ENCODE results near the gene ADAMTS15. TPM values are rescaled to one million over a fixed set of nuclear protein-coding genes. Genes with fewer than 3 reads are reported as not detected.

Gene ADAMTS15
- total and polyA plus RNA-seq, 10 of the 15 experiments (the other 5 are each of a cell fraction or from before 2014, with no cell fraction given), result not detected

DNA sequence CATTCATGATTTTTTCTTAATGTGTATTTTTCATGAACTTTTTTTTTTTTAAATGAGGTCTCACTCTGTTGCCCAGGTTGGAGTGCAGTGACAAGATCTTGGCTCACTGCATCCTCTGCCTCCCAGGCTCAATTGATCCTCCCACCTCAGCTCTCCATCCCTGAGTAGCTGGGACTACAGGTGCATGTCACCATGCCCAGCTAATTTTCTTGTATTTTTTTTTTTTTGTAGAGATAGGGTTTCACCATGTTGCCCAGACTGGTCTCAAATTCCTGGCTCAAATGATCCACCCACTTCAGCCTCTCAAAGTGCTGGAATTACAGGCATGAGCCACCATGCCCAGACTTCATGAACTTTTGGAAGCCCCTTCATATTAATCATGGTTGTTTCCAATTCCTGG, 49.7 kb downstream of the ADAMTS15 start:
- H3K9me3 ChIP-seq (replicated peaks; ENCODE audit: control insufficient read depth, insufficient read depth, low read length), result no peaks in the 10 kb centered on the region
- no peak overlapping the region for H2AFZ ChIP-seq (ENCODE audit: control insufficient read depth, low read depth, low read length)
- intact Hi-C loops (cut with micrococcal nuclease; ENCODE audit: unreplicated experiment), result no loop called here
- no peak overlapping the region for H3K27ac ChIP-seq (ENCODE audit: control insufficient read depth, insufficient read depth)
- ChIA-PET RAD21 (ENCODE audit: unreplicated experiment) (no interaction called here), POLR2A (no interaction called here), SMC1A (ENCODE audit: uncharacterized antibody, unreplicated experiment) (no interaction called here), CTCF (interaction anchor here (0.7 kb wide), 1 partner anchor 921 kb away, joined by 3 read pairs; no protein-coding TSS in a partner anchor)
- TF ChIP-seq POLR2AphosphoS2 (IDR thresholded peaks at IDR 0.05; ENCODE audit: low read depth, low read length) (no peak), BRCA1 (IDR thresholded peaks at IDR 0.05; ENCODE audit: low read depth, low read length) (no peak), SRF (IDR thresholded peaks at IDR 0.05; ENCODE audit: low read depth in 2 of 2, low read length in 2 of 2) (no peak), IRF4 (IDR thresholded peaks at IDR 0.05; ENCODE audit: low read depth, low read length) (no peak), NFXL1 (IDR thresholded peaks at IDR 0.05; ENCODE audit: borderline replicate concordance) (no peak), CHD4 (IDR thresholded peaks at IDR 0.05) (no peak)
- TF ChIP-seq, protein P1, sequence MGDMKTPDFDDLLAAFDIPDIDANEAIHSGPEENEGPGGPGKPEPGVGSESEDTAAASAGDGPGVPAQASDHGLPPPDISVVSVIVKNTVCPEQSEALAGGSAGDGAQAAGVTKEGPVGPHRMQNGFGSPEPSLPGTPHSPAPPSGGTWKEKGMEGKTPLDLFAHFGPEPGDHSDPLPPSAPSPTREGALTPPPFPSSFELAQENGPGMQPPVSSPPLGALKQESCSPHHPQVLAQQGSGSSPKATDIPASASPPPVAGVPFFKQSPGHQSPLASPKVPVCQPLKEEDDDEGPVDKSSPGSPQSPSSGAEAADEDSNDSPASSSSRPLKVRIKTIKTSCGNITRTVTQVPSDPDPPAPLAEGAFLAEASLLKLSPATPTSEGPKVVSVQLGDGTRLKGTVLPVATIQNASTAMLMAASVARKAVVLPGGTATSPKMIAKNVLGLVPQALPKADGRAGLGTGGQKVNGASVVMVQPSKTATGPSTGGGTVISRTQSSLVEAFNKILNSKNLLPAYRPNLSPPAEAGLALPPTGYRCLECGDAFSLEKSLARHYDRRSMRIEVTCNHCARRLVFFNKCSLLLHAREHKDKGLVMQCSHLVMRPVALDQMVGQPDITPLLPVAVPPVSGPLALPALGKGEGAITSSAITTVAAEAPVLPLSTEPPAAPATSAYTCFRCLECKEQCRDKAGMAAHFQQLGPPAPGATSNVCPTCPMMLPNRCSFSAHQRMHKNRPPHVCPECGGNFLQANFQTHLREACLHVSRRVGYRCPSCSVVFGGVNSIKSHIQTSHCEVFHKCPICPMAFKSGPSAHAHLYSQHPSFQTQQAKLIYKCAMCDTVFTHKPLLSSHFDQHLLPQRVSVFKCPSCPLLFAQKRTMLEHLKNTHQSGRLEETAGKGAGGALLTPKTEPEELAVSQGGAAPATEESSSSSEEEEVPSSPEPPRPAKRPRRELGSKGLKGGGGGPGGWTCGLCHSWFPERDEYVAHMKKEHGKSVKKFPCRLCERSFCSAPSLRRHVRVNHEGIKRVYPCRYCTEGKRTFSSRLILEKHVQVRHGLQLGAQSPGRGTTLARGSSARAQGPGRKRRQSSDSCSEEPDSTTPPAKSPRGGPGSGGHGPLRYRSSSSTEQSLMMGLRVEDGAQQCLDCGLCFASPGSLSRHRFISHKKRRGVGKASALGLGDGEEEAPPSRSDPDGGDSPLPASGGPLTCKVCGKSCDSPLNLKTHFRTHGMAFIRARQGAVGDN (IDR thresholded peaks at IDR 0.05), result no peak
- TF ChIP-seq, protein P2, sequence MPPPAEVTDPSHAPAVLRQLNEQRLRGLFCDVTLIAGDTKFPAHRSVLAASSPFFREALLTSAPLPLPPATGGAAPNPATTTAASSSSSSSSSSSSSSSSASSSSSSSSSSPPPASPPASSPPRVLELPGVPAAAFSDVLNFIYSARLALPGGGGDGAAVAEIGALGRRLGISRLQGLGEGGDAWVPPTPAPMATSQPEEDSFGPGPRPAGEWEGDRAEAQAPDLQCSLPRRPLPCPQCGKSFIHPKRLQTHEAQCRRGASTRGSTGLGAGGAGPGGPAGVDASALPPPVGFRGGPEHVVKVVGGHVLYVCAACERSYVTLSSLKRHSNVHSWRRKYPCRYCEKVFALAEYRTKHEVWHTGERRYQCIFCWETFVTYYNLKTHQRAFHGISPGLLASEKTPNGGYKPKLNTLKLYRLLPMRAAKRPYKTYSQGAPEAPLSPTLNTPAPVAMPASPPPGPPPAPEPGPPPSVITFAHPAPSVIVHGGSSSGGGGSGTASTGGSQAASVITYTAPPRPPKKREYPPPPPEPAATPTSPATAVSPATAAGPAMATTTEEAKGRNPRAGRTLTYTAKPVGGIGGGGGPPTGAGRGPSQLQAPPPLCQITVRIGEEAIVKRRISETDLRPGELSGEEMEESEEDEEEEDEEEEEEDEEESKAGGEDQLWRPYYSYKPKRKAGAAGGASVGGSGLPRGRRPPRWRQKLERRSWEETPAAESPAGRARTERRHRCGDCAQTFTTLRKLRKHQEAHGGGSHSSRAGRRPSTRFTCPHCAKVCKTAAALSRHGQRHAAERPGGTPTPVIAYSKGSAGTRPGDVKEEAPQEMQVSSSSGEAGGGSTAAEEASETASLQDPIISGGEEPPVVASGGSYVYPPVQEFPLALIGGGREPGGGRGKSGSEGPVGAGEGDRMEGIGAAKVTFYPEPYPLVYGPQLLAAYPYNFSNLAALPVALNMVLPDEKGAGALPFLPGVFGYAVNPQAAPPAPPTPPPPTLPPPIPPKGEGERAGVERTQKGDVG (CRISPR knock-in tag; IDR thresholded peaks at IDR 0.05), result no peak
- TF ChIP-seq, protein P3, sequence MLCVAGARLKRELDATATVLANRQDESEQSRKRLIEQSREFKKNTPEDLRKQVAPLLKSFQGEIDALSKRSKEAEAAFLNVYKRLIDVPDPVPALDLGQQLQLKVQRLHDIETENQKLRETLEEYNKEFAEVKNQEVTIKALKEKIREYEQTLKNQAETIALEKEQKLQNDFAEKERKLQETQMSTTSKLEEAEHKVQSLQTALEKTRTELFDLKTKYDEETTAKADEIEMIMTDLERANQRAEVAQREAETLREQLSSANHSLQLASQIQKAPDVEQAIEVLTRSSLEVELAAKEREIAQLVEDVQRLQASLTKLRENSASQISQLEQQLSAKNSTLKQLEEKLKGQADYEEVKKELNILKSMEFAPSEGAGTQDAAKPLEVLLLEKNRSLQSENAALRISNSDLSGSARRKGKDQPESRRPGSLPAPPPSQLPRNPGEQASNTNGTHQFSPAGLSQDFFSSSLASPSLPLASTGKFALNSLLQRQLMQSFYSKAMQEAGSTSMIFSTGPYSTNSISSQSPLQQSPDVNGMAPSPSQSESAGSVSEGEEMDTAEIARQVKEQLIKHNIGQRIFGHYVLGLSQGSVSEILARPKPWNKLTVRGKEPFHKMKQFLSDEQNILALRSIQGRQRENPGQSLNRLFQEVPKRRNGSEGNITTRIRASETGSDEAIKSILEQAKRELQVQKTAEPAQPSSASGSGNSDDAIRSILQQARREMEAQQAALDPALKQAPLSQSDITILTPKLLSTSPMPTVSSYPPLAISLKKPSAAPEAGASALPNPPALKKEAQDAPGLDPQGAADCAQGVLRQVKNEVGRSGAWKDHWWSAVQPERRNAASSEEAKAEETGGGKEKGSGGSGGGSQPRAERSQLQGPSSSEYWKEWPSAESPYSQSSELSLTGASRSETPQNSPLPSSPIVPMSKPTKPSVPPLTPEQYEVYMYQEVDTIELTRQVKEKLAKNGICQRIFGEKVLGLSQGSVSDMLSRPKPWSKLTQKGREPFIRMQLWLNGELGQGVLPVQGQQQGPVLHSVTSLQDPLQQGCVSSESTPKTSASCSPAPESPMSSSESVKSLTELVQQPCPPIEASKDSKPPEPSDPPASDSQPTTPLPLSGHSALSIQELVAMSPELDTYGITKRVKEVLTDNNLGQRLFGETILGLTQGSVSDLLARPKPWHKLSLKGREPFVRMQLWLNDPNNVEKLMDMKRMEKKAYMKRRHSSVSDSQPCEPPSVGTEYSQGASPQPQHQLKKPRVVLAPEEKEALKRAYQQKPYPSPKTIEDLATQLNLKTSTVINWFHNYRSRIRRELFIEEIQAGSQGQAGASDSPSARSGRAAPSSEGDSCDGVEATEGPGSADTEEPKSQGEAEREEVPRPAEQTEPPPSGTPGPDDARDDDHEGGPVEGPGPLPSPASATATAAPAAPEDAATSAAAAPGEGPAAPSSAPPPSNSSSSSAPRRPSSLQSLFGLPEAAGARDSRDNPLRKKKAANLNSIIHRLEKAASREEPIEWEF (IDR thresholded peaks at IDR 0.05; ENCODE audit: insufficient replicate concordance, low read depth, low read length), result no peak
- TF ChIP-seq, protein P4, sequence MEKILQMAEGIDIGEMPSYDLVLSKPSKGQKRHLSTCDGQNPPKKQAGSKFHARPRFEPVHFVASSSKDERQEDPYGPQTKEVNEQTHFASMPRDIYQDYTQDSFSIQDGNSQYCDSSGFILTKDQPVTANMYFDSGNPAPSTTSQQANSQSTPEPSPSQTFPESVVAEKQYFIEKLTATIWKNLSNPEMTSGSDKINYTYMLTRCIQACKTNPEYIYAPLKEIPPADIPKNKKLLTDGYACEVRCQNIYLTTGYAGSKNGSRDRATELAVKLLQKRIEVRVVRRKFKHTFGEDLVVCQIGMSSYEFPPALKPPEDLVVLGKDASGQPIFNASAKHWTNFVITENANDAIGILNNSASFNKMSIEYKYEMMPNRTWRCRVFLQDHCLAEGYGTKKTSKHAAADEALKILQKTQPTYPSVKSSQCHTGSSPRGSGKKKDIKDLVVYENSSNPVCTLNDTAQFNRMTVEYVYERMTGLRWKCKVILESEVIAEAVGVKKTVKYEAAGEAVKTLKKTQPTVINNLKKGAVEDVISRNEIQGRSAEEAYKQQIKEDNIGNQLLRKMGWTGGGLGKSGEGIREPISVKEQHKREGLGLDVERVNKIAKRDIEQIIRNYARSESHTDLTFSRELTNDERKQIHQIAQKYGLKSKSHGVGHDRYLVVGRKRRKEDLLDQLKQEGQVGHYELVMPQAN (conservative IDR thresholded peaks at IDR 0.05), result no peak
- no peak for DNase-seq (ENCODE audit: low read depth, low spot score)
- in situ Hi-C loops (cut with MboI), result no loop called here
- no peak for ATAC-seq
- no peaks in the 10 kb centered on the region for H3K79me2 ChIP-seq (ENCODE audit: control insufficient read depth, insufficient read depth, low read length)
- H3K9ac ChIP-seq (ENCODE audit: control insufficient read depth, insufficient read depth, low read length), result no peak overlapping the region
- BruUV-seq (replicated peaks), result no TSS peak
- no peak overlapping the region for H3K4me2 ChIP-seq (ENCODE audit: control insufficient read depth, insufficient read depth)
- H3K4me3 ChIP-seq, result no peak overlapping the region
- no peaks in the 10 kb centered on the region for H4K20me1 ChIP-seq (ENCODE audit: control insufficient read depth, insufficient read depth)
- no peaks in the 10 kb centered on the region for H3K36me3 ChIP-seq (ENCODE audit: control insufficient read depth in 2 of 2, insufficient read depth in 2 of 2, low read length in 1 of 2)
- no peak for FAIRE-seq
- no peaks in the 10 kb centered on the region for H3K4me1 ChIP-seq (ENCODE audit: control insufficient read depth, insufficient read depth, low read length)
- H3K27me3 ChIP-seq (replicated peaks in 1 of 2; ENCODE audit: control insufficient read depth in 2 of 2, insufficient read depth in 2 of 2, low read length in 1 of 2), result no peaks in the 10 kb centered on the region
